Body of pancreas (tissue), 4 donors: Measurements from ENCODE around the gene ARHGAP15. TPM values are rescaled to one million over a fixed set of nuclear protein-coding genes. Genes with fewer than 3 reads are reported as not detected.

Experiments
- ATAC-seq: fragments of 150-250 bp; one replicate; pipeline ENCODE4 v1.9.1; 2016
- DNase-seq, 4 donors: peaks; one replicate each; pipeline ENCODE4 v3.0.0-alpha.2; 2019
- H3K27ac ChIP-seq, 4 donors: fragments of 200-600 bp; sonication (generic); 1 replicate in 3 of 4; 2 replicates in 1 of 4; pipeline versions ENCODE4 v1.5.1 to v1.6.1; 2016 to 2019; ENCODE audit warnings: mild to moderate bottlenecking in 1 of 4, mixed read lengths in 1 of 4, moderate library complexity in 1 of 4
- H3K27me3 ChIP-seq, 2 donors: fragments of 200-600 bp; sonication (generic); one replicate each; pipeline ENCODE4 v1.6.0; 2016; ENCODE audit warnings: mild to moderate bottlenecking in 1 of 2
- H3K36me3 ChIP-seq, 2 donors: fragments of 200-600 bp; sonication (generic); replicated peaks in 1 of 2; 2 replicates each; pipeline ENCODE4 v1.5.1; 2016; ENCODE audit warnings: low read depth in 2 of 2; ENCODE audit not compliant: insufficient read depth in 1 of 2
- H3K4me1 ChIP-seq: fragments of 200-600 bp; sonication (generic); one replicate; pipeline ENCODE4 v1.6.0; 2016
- H3K4me3 ChIP-seq, 2 donors: fragments of 200-600 bp; sonication (generic); 1 replicate in 1 of 2; 2 replicates in 1 of 2; pipeline ENCODE4 v1.5.1; 2016 to 2019
- H3K9me3 ChIP-seq, 3 donors: fragments of 200-600 bp; sonication (generic); 1 replicate in 2 of 3; 2 replicates in 1 of 3; pipeline ENCODE4 v1.5.1; 2016
- POLR2A ChIP-seq, 3 donors: fragments of 450-650 bp; IDR thresholded peaks; one replicate each; pipeline ENCODE4 v1.6.1; 2016; ENCODE audit warnings: antibody characterized with exemption in 3 of 3, mild to moderate bottlenecking in 2 of 3
- WGBS, 2 donors: methylation state at CpG; one replicate each; pipeline ENCODE4 v1.1.5; 2017; 5-methylcytosine and 5-hydroxymethylcytosine counted together
- intact Hi-C: fragments of 100-400 bp; cut with DNase I; formaldehyde crosslinking; loops from one replicate; pipeline ENCODE4 v1.15.1; 2023
- total RNA-seq, 2 donors: library from RNA; depleted of rRNA; stranded (reverse); fragments of >200 nt; gene quantifications; one replicate each; pipeline ENCODE4 v1.1.0, GENCODE V29; 2016
- TF ChIP-seq, protein P1 (sequence below), 7 experiments: fragments of 450-650 bp in 4 of 7; fragments of 200-600 bp in 3 of 7; sonication (generic) in 3 of 7; IDR thresholded peaks; one replicate each; pipeline ENCODE4 v1.5.1; 2016 to 2019; ENCODE audit warnings: antibody characterized with exemption in 7 of 7

ARHGAP15 gene
- total RNA-seq, 2 donors from 2014 or later: 1.3 TPM; not detected in 1

DNA sequence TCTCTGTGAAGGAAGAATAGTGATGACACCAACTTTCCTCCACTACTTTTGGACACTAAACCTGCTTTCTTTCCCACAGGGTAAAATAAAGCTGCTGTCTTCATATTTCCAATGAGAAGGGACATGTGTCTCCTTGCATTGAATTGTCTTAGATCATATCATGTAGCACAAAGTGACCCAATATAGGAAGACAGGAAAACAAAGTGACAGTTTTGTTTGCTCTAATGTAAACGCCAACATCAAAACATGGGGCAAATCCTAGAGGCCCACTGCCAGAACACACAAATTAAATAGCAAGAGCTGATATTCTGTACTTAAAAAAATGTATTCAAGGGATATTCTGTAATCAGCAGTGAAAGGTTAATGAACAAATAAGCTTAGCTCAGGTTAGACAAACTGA lies 36.1 kb downstream of the ARHGAP15 start:
- intact Hi-C loops: no loop called here
- ATAC-seq (no peak), DNase-seq (no peak)
- Histone ChIP-seq H3K27me3 (no peaks in the 10 kb centered on the region), H3K36me3 (no peaks in the 10 kb centered on the region), H3K4me1 (no peaks in the 10 kb centered on the region), H3K4me3 (no peak overlapping the region), H3K27ac (no peak overlapping the region), H3K9me3 (no peaks in the 10 kb centered on the region)
- WGBS, 2 donors: 43 to 51% methylated on average over 1 of the region's 1 CpG
- TF ChIP-seq, protein P1, sequence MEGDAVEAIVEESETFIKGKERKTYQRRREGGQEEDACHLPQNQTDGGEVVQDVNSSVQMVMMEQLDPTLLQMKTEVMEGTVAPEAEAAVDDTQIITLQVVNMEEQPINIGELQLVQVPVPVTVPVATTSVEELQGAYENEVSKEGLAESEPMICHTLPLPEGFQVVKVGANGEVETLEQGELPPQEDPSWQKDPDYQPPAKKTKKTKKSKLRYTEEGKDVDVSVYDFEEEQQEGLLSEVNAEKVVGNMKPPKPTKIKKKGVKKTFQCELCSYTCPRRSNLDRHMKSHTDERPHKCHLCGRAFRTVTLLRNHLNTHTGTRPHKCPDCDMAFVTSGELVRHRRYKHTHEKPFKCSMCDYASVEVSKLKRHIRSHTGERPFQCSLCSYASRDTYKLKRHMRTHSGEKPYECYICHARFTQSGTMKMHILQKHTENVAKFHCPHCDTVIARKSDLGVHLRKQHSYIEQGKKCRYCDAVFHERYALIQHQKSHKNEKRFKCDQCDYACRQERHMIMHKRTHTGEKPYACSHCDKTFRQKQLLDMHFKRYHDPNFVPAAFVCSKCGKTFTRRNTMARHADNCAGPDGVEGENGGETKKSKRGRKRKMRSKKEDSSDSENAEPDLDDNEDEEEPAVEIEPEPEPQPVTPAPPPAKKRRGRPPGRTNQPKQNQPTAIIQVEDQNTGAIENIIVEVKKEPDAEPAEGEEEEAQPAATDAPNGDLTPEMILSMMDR (IDR thresholded peaks at IDR 0.05): no peak
- TF ChIP-seq POLR2A (IDR thresholded peaks at IDR 0.05): no peak

DNA sequence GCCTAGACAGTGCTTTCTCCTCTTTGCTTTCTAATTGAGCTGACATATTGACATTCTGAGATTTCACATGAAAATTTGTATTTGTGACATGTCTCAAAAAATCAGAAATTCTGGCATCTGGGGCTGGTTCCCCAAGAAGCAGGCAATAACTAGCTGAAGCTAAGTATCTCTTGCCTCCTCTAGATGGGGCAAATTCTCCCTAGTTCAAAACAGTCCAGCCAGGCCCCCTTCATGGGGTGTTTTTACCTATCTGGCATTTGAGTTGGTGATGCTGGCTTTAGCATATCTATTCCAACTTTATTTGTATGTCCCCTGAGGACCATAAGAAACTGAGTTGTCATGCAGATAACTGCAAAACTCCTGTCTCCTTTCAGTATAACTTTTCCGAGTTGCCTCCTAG lies 39.9 kb downstream of the ARHGAP15 start:
- intact Hi-C loops: no loop called here
- Histone ChIP-seq H3K4me3 (no peak overlapping the region), H3K9me3 (no peaks in the 10 kb centered on the region), H3K27ac (no peak overlapping the region), H3K27me3 (no peaks in the 10 kb centered on the region), H3K36me3 (no peaks in the 10 kb centered on the region), H3K4me1 (no peaks in the 10 kb centered on the region)
- 78 to 88% methylated on average over 1 of the region's 1 CpG for WGBS, 2 donors
- TF ChIP-seq, protein P1 (IDR thresholded peaks at IDR 0.05): no peak
- TF ChIP-seq POLR2A (IDR thresholded peaks at IDR 0.05): no peak
- no peak for ATAC-seq
- DNase-seq: no peak

- DNase-seq: no peak
- ATAC-seq: no peak
- H3K27me3 ChIP-seq: no peaks in the 10 kb centered on the region
- no peak overlapping the region for H3K27ac ChIP-seq
- no peaks in the 10 kb centered on the region for H3K4me1 ChIP-seq
- no peak for TF ChIP-seq POLR2A (IDR thresholded peaks at IDR 0.05)
- intact Hi-C loops: no loop called here
- WGBS, 2 donors: 22 to 45% methylated on average over 2 of the region's 2 CpGs
- H3K4me3 ChIP-seq: no peak overlapping the region
- H3K9me3 ChIP-seq: no peaks in the 10 kb centered on the region
- no peaks in the 10 kb centered on the region for H3K36me3 ChIP-seq
Observed at GRCh38 chr2:143171817-143172216, 42.6 kb downstream of the ARHGAP15 start.

DNA sequence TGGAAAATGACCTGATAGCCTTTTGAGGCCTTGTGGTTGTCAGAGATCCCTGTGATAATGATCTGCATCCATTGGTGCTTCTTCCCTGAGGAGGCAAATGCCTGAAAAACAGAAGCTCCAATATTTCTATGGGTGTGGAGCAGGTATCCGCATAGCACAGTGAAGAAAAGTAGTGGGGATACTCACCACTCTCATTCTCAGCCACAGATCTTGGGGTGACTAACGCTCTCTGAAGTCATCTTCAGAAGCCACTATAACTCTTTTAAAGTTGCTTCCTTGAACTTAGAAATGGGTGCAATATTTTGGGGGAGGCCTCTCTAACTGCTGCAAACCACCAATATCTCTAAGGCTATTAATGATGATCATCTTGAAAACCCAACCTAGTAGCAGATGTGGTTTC lies 46.2 kb downstream of the ARHGAP15 start:
- ATAC-seq (no peak), DNase-seq (no peak)
- Histone ChIP-seq H3K27ac (no peak overlapping the region), H3K36me3 (no peaks in the 10 kb centered on the region), H3K4me1 (no peaks in the 10 kb centered on the region), H3K4me3 (no peak overlapping the region), H3K9me3 (no peaks in the 10 kb centered on the region), H3K27me3 (no peaks in the 10 kb centered on the region)
- 93 to 95% methylated on average over 2 of the region's 2 CpGs for WGBS, 2 donors
- intact Hi-C loops: no loop called here
- TF ChIP-seq POLR2A (IDR thresholded peaks at IDR 0.05): no peak
- TF ChIP-seq, protein P1 (IDR thresholded peaks at IDR 0.05): no peak

DNA sequence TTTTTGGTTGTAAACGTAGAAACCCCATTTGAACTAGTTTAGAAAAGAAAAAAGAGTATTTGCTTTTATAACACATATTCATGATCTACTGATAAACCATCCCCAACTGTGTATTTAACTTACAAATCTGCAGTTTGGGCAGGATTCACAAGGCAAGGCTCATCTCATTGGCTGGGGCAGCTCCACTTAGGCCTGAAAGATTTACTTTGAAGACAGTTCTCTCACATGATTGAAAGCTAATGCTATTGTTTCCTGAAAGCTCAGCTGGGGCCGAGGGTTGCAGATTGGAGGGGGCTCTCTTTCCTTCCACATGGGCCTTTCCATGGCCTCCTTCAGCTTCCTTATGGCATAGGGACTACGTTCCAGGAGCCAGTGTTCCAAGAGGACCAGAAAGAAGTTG lies 47.4 kb downstream of the ARHGAP15 start:
- H3K36me3 ChIP-seq: no peaks in the 10 kb centered on the region
- 48 to 49% methylated on average over 3 of the region's 3 CpGs for WGBS, 2 donors
- no peak overlapping the region for H3K27ac ChIP-seq
- ATAC-seq (no peak), DNase-seq (no peak)
- no peaks in the 10 kb centered on the region for H3K9me3 ChIP-seq
- no peaks in the 10 kb centered on the region for H3K27me3 ChIP-seq
- no peaks in the 10 kb centered on the region for H3K4me1 ChIP-seq
- TF ChIP-seq, protein P1 (IDR thresholded peaks at IDR 0.05): no peak
- no peak for TF ChIP-seq POLR2A (IDR thresholded peaks at IDR 0.05)
- H3K4me3 ChIP-seq: no peak overlapping the region
- intact Hi-C loops: no loop called here
